Thymus (tissue), 11 donors: ENCODE measurements around the gene EXOSC7. TPM values are rescaled to one million over a fixed set of nuclear protein-coding genes. Genes with fewer than 3 reads are reported as not detected.
"Not testable (repeated sequence)": the region's sequence is repeated elsewhere in the genome, so short reads cannot be mapped to it uniquely, and the experiment has no call there.

Experiments used
- DNase-seq, 9 donors: peaks; one replicate each; pipeline ENCODE4 v3.0.0-alpha.2; 2013; ENCODE audit warnings: low spot score in 9 of 9, low read depth in 6 of 9, missing footprints in 1 of 9
- H3K27ac ChIP-seq, 2 donors: one replicate each; pipeline ENCODE4 v1.5.1; 2013; ENCODE audit warnings: control low read depth in 1 of 2, low read depth in 1 of 2, low read length in 1 of 2, mild to moderate bottlenecking in 1 of 2, moderate library complexity in 1 of 2
- H3K27me3 ChIP-seq, 2 donors: one replicate each; pipeline ENCODE4 v1.5.1; 2013; ENCODE audit warnings: low read length in 1 of 2; ENCODE audit not compliant: control insufficient read depth in 2 of 2, insufficient read depth in 1 of 2
- H3K36me3 ChIP-seq, 2 donors: one replicate each; pipeline ENCODE4 v1.5.1; 2013; ENCODE audit warnings: low read length in 1 of 2, mild to moderate bottlenecking in 1 of 2, moderate library complexity in 1 of 2; ENCODE audit not compliant: control insufficient read depth in 2 of 2, insufficient read depth in 2 of 2
- H3K4me1 ChIP-seq, 2 donors: one replicate each; pipeline ENCODE4 v1.5.1; 2013; ENCODE audit warnings: low read length in 2 of 2; ENCODE audit not compliant: control insufficient read depth in 2 of 2, insufficient read depth in 2 of 2
- H3K4me3 ChIP-seq, 2 donors: one replicate each; pipeline ENCODE4 v1.5.1; 2013; ENCODE audit warnings: low read length in 2 of 2, control low read depth in 1 of 2, mild to moderate bottlenecking in 1 of 2
- H3K9me3 ChIP-seq, 2 donors: one replicate each; pipeline ENCODE4 v1.5.1; 2013; ENCODE audit warnings: low read length in 1 of 2, mild to moderate bottlenecking in 1 of 2; ENCODE audit not compliant: control insufficient read depth in 2 of 2, insufficient read depth in 1 of 2
- WGBS: extraction: QIAGEN DNeasy Blood & Tissue Kit; methylation state at CpG from one replicate; pipeline ENCODE4 v1.1.7; 2013; 5-methylcytosine and 5-hydroxymethylcytosine counted together
- polyA plus RNA-seq: library from polyadenylated mRNA; stranded (reverse); fragments of 200-250 nt; gene quantifications from one replicate; pipeline ENCODE4 v1.2.3, GENCODE V29; 2013
- total RNA-seq: library from RNA; stranded (reverse); fragments of 120-200 nt; gene quantifications from one replicate; pipeline ENCODE4 v1.2.4, GENCODE V29; 2013
- donor health status: healthy.

Gene EXOSC7
- total and polyA plus RNA-seq, 2 donors, result 39.2 to 42.6 TPM

- Histone ChIP-seq H3K9me3 (no peaks in the 10 kb centered on the region), H3K4me1 (peaks cover 0 to 2% of the 10 kb centered on the region in 2 donors), H3K4me3 (no peak overlapping the region), H3K27ac (no peak overlapping the region), H3K27me3 (no peaks in the 10 kb centered on the region), H3K36me3 (peaks cover 61 to 67% of the 10 kb centered on the region in 2 donors)
- WGBS, result 97% methylated on average over 14 of the region's 14 CpGs
- no peak for DNase-seq
These were observed 42.8 kb upstream of the EXOSC7 start for GRCh38 chr3:44932986-44933944.

GRCh38 chr3:44939581-44940036 lies 36.4 kb upstream of the EXOSC7 start:
- Histone ChIP-seq H3K9me3 (no peaks in the 10 kb centered on the region), H3K36me3 (peaks cover 59 to 60% of the 10 kb centered on the region in 2 donors), H3K4me1 (no peaks in the 10 kb centered on the region), H3K4me3 (no peak overlapping the region), H3K27me3 (no peaks in the 10 kb centered on the region), H3K27ac (no peak overlapping the region)
- DNase-seq, result no peak
- WGBS, result 96% methylated on average over 6 of the region's 6 CpGs

GRCh38 chr3:44942202-44942921 lies 33.7 kb upstream of the EXOSC7 start:
- Histone ChIP-seq H3K27ac (no peak overlapping the region), H3K9me3 (no peaks in the 10 kb centered on the region), H3K4me1 (no peaks in the 10 kb centered on the region), H3K4me3 (no peak overlapping the region), H3K27me3 (no peaks in the 10 kb centered on the region), H3K36me3 (peaks cover 57 to 70% of the 10 kb centered on the region in 2 donors)
- 94% methylated on average over 9 of the region's 9 CpGs for WGBS
- DNase-seq, result no peak

GRCh38 chr3:44948239-44948638 lies 27.8 kb upstream of the EXOSC7 start:
- H3K27me3 ChIP-seq, result no peaks in the 10 kb centered on the region
- H3K4me1 ChIP-seq, result no peaks in the 10 kb centered on the region
- no peak overlapping the region for H3K27ac ChIP-seq
- H3K9me3 ChIP-seq, result no peaks in the 10 kb centered on the region
- H3K4me3 ChIP-seq, result no peak overlapping the region
- DNase-seq, result no peak
- peaks cover 14 to 17% of the 10 kb centered on the region in 2 donors for H3K36me3 ChIP-seq
- 96% methylated on average over 3 of the region's 3 CpGs for WGBS

GRCh38 chr3:44949770-44950169 lies 26.3 kb upstream of the EXOSC7 start:
- 98% methylated on average over 4 of the region's 4 CpGs for WGBS
- H3K27me3 ChIP-seq, H3K9me3 ChIP-seq, H3K4me3 ChIP-seq, H3K4me1 ChIP-seq, DNase-seq, H3K27ac ChIP-seq: not testable (repeated sequence)
- peaks cover 15% of the 10 kb centered on the region in 2 donors for H3K36me3 ChIP-seq

GRCh38 chr3:44950275-44950734 lies 25.7 kb upstream of the EXOSC7 start:
- no peaks in the 10 kb centered on the region for H3K4me1 ChIP-seq
- H3K27ac ChIP-seq, result no peak overlapping the region
- H3K9me3 ChIP-seq, result no peaks in the 10 kb centered on the region
- peaks cover 10% of the 10 kb centered on the region in 2 donors for H3K36me3 ChIP-seq
- no peak overlapping the region for H3K4me3 ChIP-seq
- no peaks in the 10 kb centered on the region for H3K27me3 ChIP-seq
- 95% methylated on average over 2 of the region's 2 CpGs for WGBS
- no peak for DNase-seq

GRCh38 chr3:44952689-44953088 lies 23.4 kb upstream of the EXOSC7 start:
- Histone ChIP-seq H3K4me3 (no peak overlapping the region), H3K9me3 (no peaks in the 10 kb centered on the region), H3K4me1 (no peaks in the 10 kb centered on the region), H3K36me3 (peaks cover 22 to 25% of the 10 kb centered on the region in 2 donors), H3K27me3 (no peaks in the 10 kb centered on the region), H3K27ac (no peak overlapping the region)
- 98% methylated on average over 3 of the region's 3 CpGs for whole genome bisulfite sequencing
- no peak for DNase-seq

- Histone ChIP-seq H3K9me3 (no peaks in the 10 kb centered on the region), H3K27ac (no peak overlapping the region), H3K36me3 (peaks cover 35 to 40% of the 10 kb centered on the region in 2 donors), H3K27me3 (no peaks in the 10 kb centered on the region), H3K4me3 (no peak overlapping the region), H3K4me1 (no peaks in the 10 kb centered on the region)
- 97% methylated on average over 5 of the region's 5 CpGs for WGBS
- no peak for DNase-seq
These were observed 21.7 kb upstream of the EXOSC7 start for GRCh38 chr3:44954304-44954703.

GRCh38 chr3:44954962-44955361 lies 21.1 kb upstream of the EXOSC7 start:
- Histone ChIP-seq H3K36me3 (peaks cover 35 to 41% of the 10 kb centered on the region in 2 donors), H3K4me3 (no peak overlapping the region), H3K4me1 (no peaks in the 10 kb centered on the region), H3K27me3 (no peaks in the 10 kb centered on the region), H3K9me3 (no peaks in the 10 kb centered on the region), H3K27ac (no peak overlapping the region)
- WGBS, result 49% methylated on average over 3 of the region's 3 CpGs
- no peak for DNase-seq
